Neuron (in vitro differentiated cells): ENCODE results near the gene TCAIM.

Experiments used
- H2AFZ ChIP-seq: one replicate; pipeline ENCODE4 v1.6.1; 2013; ENCODE audit warnings: low read depth, mild to moderate bottlenecking, inconsistent platforms, low read length, moderate library complexity
- H3K27me3 ChIP-seq: one replicate; pipeline ENCODE4 v1.6.1; 2013; ENCODE audit warnings: low read length; ENCODE audit not compliant: insufficient read depth
- H3K36me3 ChIP-seq: one replicate; pipeline ENCODE4 v1.6.1; 2013; ENCODE audit warnings: low read length; ENCODE audit not compliant: insufficient read depth
- H3K4me1 ChIP-seq: one replicate; pipeline ENCODE4 v1.6.1; 2013; ENCODE audit warnings: low read length; ENCODE audit not compliant: insufficient read depth
- H3K4me3 ChIP-seq: 2 replicates; pipeline ENCODE4 v1.5.1; 2013; ENCODE audit warnings: mild to moderate bottlenecking, low read length, moderate library complexity
- H3K9me3 ChIP-seq: one replicate; pipeline ENCODE4 v1.6.1; 2013; ENCODE audit warnings: low read length

TCAIM gene

DNA sequence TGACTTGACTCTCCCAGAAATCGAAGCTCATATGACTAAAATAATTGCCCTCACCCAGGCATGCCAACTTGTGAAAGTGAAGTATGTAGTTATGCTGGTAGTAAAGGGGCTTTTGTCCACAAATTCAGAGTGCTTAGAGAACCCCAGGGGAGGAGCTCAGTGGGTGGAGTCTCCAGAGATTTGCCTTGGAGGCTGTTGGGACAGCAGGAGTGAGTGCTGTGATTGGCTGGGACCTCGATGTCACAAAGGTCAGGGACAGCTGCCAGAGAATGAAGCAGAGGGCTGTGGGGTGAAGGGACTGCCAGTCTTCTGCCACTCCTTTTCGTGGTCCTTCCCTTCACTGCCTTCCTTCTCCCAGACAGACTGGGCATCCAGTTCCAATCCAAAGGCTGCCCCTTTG lies 89.1 kb downstream of the TCAIM start:
- Histone ChIP-seq H3K27me3 (no peaks in the 10 kb centered on the region), H3K4me3 (no peak overlapping the region), H3K4me1 (no peaks in the 10 kb centered on the region), H2AFZ (no peak overlapping the region), H3K36me3 (no peaks in the 10 kb centered on the region), H3K9me3 (no peaks in the 10 kb centered on the region)

DNA sequence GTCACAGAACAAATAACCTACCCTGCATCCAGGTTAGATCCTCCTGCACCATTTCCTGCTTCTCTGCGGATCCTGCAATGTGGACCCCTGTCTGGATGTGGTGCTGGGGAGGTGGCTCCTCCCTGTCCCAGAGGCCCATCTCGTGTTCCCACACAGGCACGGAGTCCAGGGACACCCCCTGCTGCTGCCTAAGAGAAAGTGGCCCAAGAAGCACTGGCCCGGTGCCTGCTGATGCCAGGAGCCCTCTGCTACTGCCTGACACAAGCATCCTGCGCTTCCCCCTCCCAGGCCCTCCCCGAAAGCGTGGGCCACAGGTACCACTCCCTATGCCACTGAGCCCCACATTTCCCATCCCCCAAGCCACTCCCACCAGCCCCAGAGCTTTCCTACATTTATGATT lies 90.3 kb downstream of the TCAIM start:
- Histone ChIP-seq H3K36me3 (no peaks in the 10 kb centered on the region), H3K4me1 (no peaks in the 10 kb centered on the region), H3K4me3 (no peak overlapping the region), H2AFZ (no peak overlapping the region), H3K9me3 (no peaks in the 10 kb centered on the region), H3K27me3 (no peaks in the 10 kb centered on the region)

DNA sequence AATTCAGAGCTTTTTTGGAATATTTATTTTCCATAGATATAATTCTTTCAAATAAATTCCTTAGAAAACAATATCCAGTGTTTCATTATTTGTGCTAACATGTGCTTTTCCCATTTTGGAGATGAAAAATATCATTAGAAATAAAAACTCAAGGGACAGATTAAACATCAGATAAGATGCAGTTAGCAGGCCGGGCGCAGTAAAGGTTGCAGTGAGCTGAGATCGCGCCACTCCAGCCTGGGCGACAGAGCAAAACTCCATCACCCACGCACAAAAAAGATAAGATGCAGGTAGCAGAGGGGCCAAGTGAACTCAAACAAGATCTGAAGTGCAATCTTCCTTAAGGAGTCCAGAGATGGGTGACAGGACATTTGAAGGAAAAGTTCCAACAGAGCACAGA lies 90.9 kb downstream of the TCAIM start:
- H3K36me3 ChIP-seq, result no peaks in the 10 kb centered on the region
- H3K4me3 ChIP-seq, result no peak overlapping the region
- H3K27me3 ChIP-seq, result no peaks in the 10 kb centered on the region
- no peaks in the 10 kb centered on the region for H3K9me3 ChIP-seq
- no peak overlapping the region for H2AFZ ChIP-seq
- H3K4me1 ChIP-seq, result no peaks in the 10 kb centered on the region

DNA sequence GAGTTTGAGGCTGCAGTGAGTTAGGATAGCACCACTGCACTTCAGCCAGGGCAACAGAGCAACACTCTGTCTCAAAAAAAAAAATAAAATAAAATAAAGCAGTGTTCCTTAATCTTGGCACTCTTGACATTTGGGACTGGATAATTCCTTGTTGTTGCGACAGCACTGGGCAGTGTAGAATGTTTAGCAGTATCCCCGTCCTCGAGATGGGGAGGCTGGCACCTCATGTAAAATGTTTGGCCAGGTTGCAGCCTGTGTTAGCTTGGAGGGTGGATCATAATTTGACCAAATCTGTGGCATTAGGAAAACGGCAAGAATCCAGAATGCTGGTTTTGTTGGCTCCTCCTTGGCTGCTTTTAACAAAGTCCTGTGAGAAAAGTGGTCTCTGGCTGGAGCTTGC lies 91.9 kb downstream of the TCAIM start:
- no peaks in the 10 kb centered on the region for H3K36me3 ChIP-seq
- no peaks in the 10 kb centered on the region for H3K27me3 ChIP-seq
- H3K4me1 ChIP-seq, result no peaks in the 10 kb centered on the region
- no peak overlapping the region for H2AFZ ChIP-seq
- no peaks in the 10 kb centered on the region for H3K9me3 ChIP-seq
- H3K4me3 ChIP-seq, result no peak overlapping the region

DNA sequence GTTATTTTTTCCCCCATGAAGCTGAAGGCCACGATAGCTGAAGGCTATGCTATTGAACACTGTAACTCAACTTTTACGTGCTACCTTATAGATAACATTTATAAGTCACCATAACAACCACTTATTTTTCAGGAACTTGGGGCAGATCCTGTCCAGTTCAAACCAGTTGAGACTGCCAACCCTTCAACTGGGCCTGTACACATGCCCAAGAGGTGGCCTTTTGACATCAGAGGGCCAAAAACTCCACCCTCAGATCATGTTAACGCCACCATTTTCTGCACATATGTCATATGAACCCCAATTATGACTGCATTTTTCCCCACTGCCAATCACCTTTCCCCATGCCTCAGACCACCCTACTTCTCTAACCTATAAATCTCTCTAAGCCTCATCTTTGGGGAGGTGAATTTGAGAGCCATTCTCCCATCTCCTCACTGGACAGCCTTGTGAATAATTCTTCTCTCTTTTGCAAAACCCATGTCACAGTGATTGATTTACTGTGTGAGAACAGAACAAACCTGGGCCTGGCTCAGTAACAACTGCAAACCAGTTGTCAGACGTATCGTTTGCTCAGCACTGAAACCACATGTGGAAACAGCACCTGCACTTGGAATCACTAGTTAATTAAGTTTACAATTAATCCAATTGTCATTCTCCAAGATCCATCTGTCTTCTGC lies 96.4 kb downstream of the TCAIM start:
- H2AFZ ChIP-seq, result no peak overlapping the region
- H3K4me3 ChIP-seq, result no peak overlapping the region
- H3K4me1 ChIP-seq, result no peaks in the 10 kb centered on the region
- no peaks in the 10 kb centered on the region for H3K9me3 ChIP-seq
- peaks cover 5% of the 10 kb centered on the region for H3K36me3 ChIP-seq
- no peaks in the 10 kb centered on the region for H3K27me3 ChIP-seq

DNA sequence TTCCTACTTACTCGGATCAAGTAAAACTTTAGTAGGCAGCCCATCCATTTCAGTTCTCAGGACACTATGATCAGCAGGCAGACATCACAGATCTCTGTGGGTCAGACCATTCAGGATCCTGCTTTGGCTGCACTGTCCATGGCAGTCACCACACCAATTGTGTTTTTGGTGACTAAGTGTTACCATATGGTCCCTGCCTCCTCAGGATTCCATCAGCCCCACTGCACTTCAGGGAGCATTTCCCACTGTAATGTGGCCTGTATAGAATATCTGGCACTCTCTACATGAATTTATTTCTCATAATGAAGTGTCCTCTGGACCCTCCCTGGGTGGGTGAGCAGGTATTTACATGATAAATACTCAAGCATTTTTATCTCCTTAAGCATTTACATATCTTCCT lies 97.6 kb downstream of the TCAIM start:
- H3K4me3 ChIP-seq, result no peak overlapping the region
- H3K9me3 ChIP-seq, result no peaks in the 10 kb centered on the region
- H3K36me3 ChIP-seq, result peaks cover 7% of the 10 kb centered on the region
- no peak overlapping the region for H2AFZ ChIP-seq
- H3K4me1 ChIP-seq, result no peaks in the 10 kb centered on the region
- no peaks in the 10 kb centered on the region for H3K27me3 ChIP-seq

DNA sequence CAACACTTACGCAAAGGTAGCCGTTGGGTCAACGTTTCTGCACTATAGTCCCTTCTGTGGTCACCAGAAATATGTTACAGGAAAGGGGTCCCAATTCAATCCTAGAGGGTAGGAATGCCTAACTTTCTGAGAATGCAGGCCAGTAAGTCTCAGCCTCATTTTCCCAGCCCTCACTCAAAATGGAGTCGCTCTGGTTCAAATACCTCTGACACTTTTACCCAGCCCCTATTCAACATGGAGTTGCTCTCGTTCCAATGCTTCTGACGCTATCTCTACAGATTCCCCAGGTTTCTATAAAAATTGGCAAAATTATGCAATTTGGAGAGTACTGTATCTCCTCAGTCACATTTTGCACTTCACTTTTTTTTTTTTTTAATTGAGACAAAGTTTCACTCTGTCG lies 99.2 kb downstream of the TCAIM start:
- no peak overlapping the region for H2AFZ ChIP-seq
- H3K9me3 ChIP-seq, result no peaks in the 10 kb centered on the region
- no peaks in the 10 kb centered on the region for H3K4me1 ChIP-seq
- H3K4me3 ChIP-seq, result no peak overlapping the region
- H3K36me3 ChIP-seq, result peaks cover 23% of the 10 kb centered on the region
- H3K27me3 ChIP-seq, result no peaks in the 10 kb centered on the region

DNA sequence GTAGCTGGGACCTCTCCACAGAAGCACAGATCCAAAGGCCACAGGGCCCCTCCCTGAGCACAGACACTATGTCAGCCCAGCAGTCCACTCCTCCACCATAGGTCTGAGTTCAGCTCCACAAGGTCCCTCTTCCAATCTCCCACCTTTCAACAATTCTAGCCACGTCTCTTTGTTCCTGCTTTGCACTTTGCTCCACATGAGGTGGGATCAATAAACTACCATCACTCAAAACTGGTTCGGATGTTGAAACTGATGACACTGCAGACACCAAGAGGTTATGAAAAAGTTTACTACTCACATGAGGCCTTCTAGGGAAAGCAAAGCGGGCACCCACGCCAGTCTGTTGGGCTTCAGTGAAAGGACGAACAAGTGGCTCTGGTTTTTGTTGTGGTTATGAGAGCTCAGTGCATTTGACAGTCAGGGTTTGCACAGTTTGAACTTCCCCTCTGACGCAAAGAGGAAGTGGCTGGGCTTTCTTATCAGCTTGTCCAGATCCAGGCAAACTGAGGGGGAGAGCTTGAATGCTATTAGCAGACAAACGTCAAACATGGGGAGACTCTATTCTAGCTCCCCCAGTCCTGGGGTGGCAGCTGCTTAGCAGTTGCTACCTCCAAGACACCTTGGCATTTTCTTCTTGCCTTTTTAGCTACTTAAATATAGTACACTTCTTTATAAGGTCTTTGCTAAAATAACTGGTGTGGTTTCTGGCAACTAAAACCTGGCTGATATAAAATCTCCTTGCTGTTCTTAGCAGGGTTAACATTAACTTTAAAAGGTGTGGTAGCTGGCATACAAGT lies 101.1 kb downstream of the TCAIM start:
- H3K4me1 ChIP-seq, result no peaks in the 10 kb centered on the region
- H3K4me3 ChIP-seq, result no peak overlapping the region
- no peaks in the 10 kb centered on the region for H3K9me3 ChIP-seq
- peaks cover 30% of the 10 kb centered on the region for H3K36me3 ChIP-seq
- no peak overlapping the region for H2AFZ ChIP-seq
- H3K27me3 ChIP-seq, result no peaks in the 10 kb centered on the region

DNA sequence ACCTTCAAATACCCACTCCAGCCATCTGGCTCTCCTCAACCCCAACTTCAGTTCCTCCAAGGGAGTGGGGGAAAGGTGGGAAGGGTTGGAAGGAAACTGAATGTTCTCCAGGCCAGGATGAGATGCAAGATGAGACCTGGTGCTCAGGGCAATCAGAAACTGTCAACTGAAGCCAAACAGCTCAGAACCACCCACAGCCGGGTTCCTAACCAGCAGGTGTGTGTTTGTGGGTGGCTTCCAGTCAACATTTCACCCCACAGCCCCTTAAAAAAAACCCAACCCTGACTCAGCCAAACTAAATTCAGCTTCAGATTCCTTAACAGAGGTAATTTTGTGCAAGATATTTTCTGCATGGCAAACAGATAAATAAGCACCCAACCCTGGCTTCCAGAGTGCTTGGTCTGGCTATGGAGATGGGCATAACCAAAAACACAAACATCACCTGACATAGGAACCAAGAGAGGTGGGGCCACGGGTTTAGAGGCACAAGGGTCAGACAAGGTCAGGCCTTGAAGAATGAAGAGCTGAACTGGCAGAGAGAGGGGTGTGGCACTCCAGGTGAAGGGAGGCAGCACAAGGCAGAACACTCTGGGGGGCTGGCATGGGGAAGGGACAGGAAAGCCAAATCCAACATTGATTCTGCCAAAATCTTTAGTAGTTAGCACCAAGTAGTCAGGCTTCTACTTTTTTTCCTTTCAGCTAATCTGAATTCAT lies 104.2 kb downstream of the TCAIM start:
- Histone ChIP-seq H2AFZ (no peak overlapping the region), H3K4me3 (no peak overlapping the region), H3K4me1 (no peaks in the 10 kb centered on the region), H3K9me3 (peaks cover 11% of the 10 kb centered on the region), H3K27me3 (no peaks in the 10 kb centered on the region), H3K36me3 (peaks cover 61% of the 10 kb centered on the region)

DNA sequence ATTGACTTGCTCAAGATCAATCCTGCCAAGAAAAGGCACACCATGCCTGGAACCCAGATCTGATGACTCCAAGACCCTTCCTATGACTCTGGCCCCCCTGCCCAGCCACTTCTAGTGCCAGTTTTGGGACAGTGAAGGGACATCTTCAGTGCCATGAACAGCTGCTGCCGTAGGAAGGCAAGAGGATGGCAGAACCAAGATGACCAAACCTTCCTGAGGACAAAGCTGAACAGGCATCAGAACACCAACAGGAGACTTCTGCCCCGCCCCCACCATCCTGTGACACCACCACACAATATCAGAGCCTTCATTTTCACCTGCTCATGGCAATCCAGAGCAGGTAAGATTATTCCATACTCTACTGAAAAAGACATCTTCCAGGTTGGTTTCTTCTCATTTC lies 105.9 kb downstream of the TCAIM start:
- Histone ChIP-seq H2AFZ (no peak overlapping the region), H3K27me3 (no peaks in the 10 kb centered on the region), H3K4me1 (no peaks in the 10 kb centered on the region), H3K9me3 (peaks cover 26% of the 10 kb centered on the region), H3K36me3 (peaks cover 75% of the 10 kb centered on the region), H3K4me3 (no peak overlapping the region)

DNA sequence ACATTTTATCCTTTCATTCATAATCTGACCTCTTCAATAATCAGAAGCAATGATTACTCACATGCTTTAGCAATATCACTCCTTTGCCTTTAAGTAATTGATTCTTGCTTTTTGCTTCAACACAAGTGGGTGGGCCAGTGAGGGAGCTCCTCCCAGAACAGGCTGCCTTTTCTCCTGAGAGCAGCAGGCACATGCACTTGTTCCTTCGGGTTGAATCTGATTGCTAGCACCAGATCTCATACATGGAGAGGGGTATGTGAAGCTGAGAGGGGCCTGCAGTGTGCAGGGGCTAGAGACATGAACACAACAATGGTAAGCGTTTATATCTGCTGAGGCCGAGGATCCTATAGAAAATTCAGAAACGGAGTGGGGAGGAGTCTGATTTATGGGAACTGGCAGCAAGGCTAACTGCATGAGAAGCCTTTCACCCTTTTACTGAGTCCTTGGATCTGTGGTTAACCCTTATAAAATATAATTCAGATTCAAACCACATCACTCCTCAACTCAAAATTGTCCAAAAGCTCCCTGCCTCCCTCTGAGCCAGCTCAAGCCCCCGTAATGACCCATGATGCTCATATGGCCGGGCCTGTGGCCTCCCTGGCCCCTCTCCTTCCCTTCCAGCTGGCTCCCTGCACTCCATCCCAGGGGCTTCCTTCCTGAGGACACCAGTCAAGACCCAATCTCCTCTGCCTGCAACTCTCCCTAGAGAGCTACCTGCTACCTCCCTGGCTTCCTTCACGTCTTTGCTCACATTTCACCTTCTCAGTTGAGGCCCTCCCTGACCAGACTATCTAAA lies 106.5 kb downstream of the TCAIM start:
- H2AFZ ChIP-seq, result no peak overlapping the region
- peaks cover 79% of the 10 kb centered on the region for H3K36me3 ChIP-seq

DNA sequence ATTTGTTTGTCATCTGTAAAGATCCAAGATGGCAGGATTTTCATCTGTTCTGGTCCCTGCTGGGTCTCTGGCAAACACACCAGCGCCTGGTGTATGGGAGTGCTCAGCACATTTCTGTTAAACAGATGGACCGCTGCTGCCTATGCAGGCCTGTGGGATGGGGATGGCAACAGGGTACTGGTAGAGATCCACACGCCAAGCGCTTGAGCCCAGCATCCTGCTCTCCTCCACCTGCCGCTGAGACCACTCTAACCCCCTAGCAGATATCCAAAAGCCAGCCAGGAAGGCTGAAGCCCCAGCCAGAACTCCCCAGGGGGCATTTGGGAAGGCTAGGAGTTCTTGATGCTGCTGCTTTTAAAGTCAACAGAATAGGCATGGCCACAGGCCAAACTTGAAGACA lies 107.2 kb downstream of the TCAIM start:
- Histone ChIP-seq H3K36me3 (peaks cover 86% of the 10 kb centered on the region), H3K9me3 (peaks cover 29% of the 10 kb centered on the region), H3K27me3 (no peaks in the 10 kb centered on the region), H3K4me3 (no peak overlapping the region), H2AFZ (no peak overlapping the region), H3K4me1 (no peaks in the 10 kb centered on the region)

More for the DNA sequence above, 106.5 kb downstream of the TCAIM start:
- no peak overlapping the region for H3K4me3 ChIP-seq
- H3K4me1 ChIP-seq, result no peaks in the 10 kb centered on the region
- H3K9me3 ChIP-seq, result peaks cover 27% of the 10 kb centered on the region
- no peaks in the 10 kb centered on the region for H3K27me3 ChIP-seq

DNA sequence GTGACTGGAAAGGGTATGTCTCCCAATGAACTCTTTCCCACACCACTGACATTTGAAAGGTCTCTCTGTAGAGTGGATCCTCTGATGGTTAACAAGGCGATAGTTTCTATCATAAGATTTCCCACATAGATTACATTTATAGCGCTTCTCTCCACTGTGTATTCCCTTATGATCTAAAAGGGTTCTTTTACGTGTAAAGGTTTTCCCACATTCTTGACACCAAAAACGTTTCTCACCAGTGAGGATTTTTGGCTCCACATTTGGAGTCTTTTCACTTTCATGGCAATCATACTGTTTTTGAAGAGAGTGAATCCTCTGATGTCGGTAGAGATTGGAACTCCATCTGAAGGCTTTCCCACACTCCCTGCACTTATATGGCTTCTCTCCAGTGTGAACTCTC lies 108.4 kb downstream of the TCAIM start:
- H3K4me1 ChIP-seq, result no peaks in the 10 kb centered on the region
- no peaks in the 10 kb centered on the region for H3K27me3 ChIP-seq
- no peak overlapping the region for H2AFZ ChIP-seq
- peaks cover 88% of the 10 kb centered on the region for H3K36me3 ChIP-seq
- no peak overlapping the region for H3K4me3 ChIP-seq
- H3K9me3 ChIP-seq, result peaks cover 34% of the 10 kb centered on the region
